ENCODE data around the gene PLOD2. TPM values are rescaled to one million over a fixed set of nuclear protein-coding genes. Genes with fewer than 3 reads are reported as not detected.

Gene PLOD2
- under 1 TPM; 0.23 to 0.26 TPM for total RNA-seq

GRCh38 chr3:146160964-146161662 lies at the start of gene PLOD2:
TSS of gene PLOD2 (minus strand) at chr3:146161184. CDS start at chr3:146160989, 195 bp downstream.

Other genes starting within 250 kb of the PLOD2 start
- not detected for gene PLSCR4, start 89.9 kb upstream of the PLOD2 start, total RNA-seq

Data from activated naive CD4-positive, alpha-beta T cell treated with anti-CD3 and anti-CD28 coated beads, Interleukin-2, amount 10 ng/mL, durations not matched to agents 5 hours and 36 hours (primary cell).